NCI-H774 (cell line): ENCODE measurements around the gene NEXMIF.
"Not testable (repeated sequence)": the region's sequence is repeated elsewhere in the genome, so short reads cannot be mapped to it uniquely, and the experiment has no call there.

Experiments used
- DNase-seq: peaks from one replicate; lab custom pipeline; 2025; lab: John Stamatoyannopoulos, UW

Gene NEXMIF

GRCh38 chrX:74797338-74797887, 127.8 kb downstream of the NEXMIF start:
- no peak for DNase-seq

- DNase-seq = no peak
These were observed 136.6 kb downstream of the NEXMIF start for GRCh38 chrX:74788545-74789086.

- no peak for DNase-seq
These were observed 140.6 kb downstream of the NEXMIF start for GRCh38 chrX:74784629-74785028.

GRCh38 chrX:74781507-74782034, 143.7 kb downstream of the NEXMIF start:
- no peak for DNase-seq

GRCh38 chrX:74779175-74779574, 146.1 kb downstream of the NEXMIF start:
- no peak for DNase-seq

GRCh38 chrX:74774988-74775387, 150.3 kb downstream of the NEXMIF start:
- DNase-seq = no peak

- DNase-seq = no peak
These were observed 188.8 kb downstream of the NEXMIF start for GRCh38 chrX:74736450-74736849.

- no peak for DNase-seq
These were observed 220.0 kb downstream of the NEXMIF start for GRCh38 chrX:74705269-74705668.

GRCh38 chrX:74701343-74701742, 223.9 kb downstream of the NEXMIF start:
- not testable (repeated sequence) for DNase-seq

GRCh38 chrX:74684466-74684865, 240.8 kb downstream of the NEXMIF start:
- DNase-seq = no peak
